Panc1 (cell line): Measurements from ENCODE around the gene L3MBTL3.
"Not testable (repeated sequence)": the region's sequence is repeated elsewhere in the genome, so short reads cannot be mapped to it uniquely, and the experiment has no call there.

Experiments used
- CTCF ChIP-seq: fragments of 450-650 bp; IDR thresholded peaks from 2 replicates; pipeline ENCODE4 v1.5.1; 2017; ENCODE audit warnings: mild to moderate bottlenecking
- POLR2AphosphoS5 ChIP-seq: IDR thresholded peaks from 2 replicates; pipeline ENCODE4 v1.6.1; 2012; ENCODE audit warnings: mild to moderate bottlenecking, low read depth, low read length, moderate library complexity

GRCh38 chr6:130170160-130170559 lies 151.8 kb downstream of the L3MBTL3 start:
- not testable (repeated sequence) for TF ChIP-seq POLR2AphosphoS5, CTCF
